OCI-LY3 (cell line): ENCODE data around the gene PLAAT2.

Experiments
- H2AFZ ChIP-seq: fragments of 200-600, 300-600 bp; shearing (Covaris generic); 2 replicates; pipeline ENCODE4 v1.6.0; 2014; ENCODE audit warnings: antibody characterized with exemption, low read depth, low read length
- H3K27ac ChIP-seq: fragments of 200-600, 300-600 bp; sonication (generic); 2 replicates; pipeline ENCODE4 v1.5.1; 2014; ENCODE audit warnings: mild to moderate bottlenecking, low read length, moderate library complexity, mixed read lengths
- H3K27me3 ChIP-seq: fragments of 200-600, 300-600 bp; sonication (generic); 2 replicates; pipeline ENCODE4 v1.6.1; 2014; ENCODE audit warnings: low read depth, low read length, mixed read lengths
- H3K36me3 ChIP-seq: fragments of 200-600, 300-600 bp; sonication (generic); replicated peaks from 2 replicates; pipeline ENCODE3; 2014; ENCODE audit warnings: low read depth, low read length, mixed read lengths
- H3K4me1 ChIP-seq: fragments of 300-600, 200-600 bp; sonication (generic); 2 replicates; pipeline ENCODE4 v1.6.1; 2014; ENCODE audit warnings: low read length, mixed read lengths
- H3K4me2 ChIP-seq: fragments of 200-600, 300-600 bp; sonication (generic); 2 replicates; pipeline ENCODE4 v1.6.1; 2014; ENCODE audit warnings: low read length, mixed read lengths
- H3K4me3 ChIP-seq: fragments of 300-600, 200-600 bp; sonication (generic); 2 replicates; pipeline ENCODE4 v1.5.1; 2014; ENCODE audit warnings: antibody characterized with exemption, mild to moderate bottlenecking, low read length, moderate library complexity
- H3K79me2 ChIP-seq: fragments of 300-600, 200-600 bp; shearing (Covaris generic); 2 replicates; pipeline ENCODE4 v1.6.1; 2014; ENCODE audit warnings: mild to moderate bottlenecking, low read length, mixed read lengths
- H3K9ac ChIP-seq: fragments of 300-600, 200-600 bp; shearing (Covaris generic); 2 replicates; pipeline ENCODE4 v1.6.0; 2014; ENCODE audit warnings: mild to moderate bottlenecking, low read length, moderate library complexity
- H3K9me3 ChIP-seq: fragments of 200-600, 300-600 bp; shearing (Covaris generic); 2 replicates; pipeline ENCODE4 v1.6.1; 2014; ENCODE audit warnings: low read length, mixed read lengths; ENCODE audit not compliant: insufficient read depth
- H4K20me1 ChIP-seq: fragments of 200-600, 300-600 bp; sonication (generic); 2 replicates; pipeline ENCODE4 v1.6.1; 2016; ENCODE audit warnings: low read length, mixed read lengths; ENCODE audit not compliant: insufficient read depth
- EZH2phosphoT487 ChIP-seq: fragments of 200-600 bp; shearing (Covaris generic); IDR thresholded peaks from 2 replicates; pipeline ENCODE4 v1.6.1; 2018; ENCODE audit warnings: antibody characterized with exemption, mixed run types, low read depth
- TF ChIP-seq, protein P1 (sequence below): fragments of 200-600, 300-600 bp; sonication (generic); IDR thresholded peaks from 2 replicates; pipeline ENCODE4 v1.5.1; 2014; ENCODE audit warnings: antibody characterized with exemption, low read length, low read depth

The PLAAT2 gene

DNA sequence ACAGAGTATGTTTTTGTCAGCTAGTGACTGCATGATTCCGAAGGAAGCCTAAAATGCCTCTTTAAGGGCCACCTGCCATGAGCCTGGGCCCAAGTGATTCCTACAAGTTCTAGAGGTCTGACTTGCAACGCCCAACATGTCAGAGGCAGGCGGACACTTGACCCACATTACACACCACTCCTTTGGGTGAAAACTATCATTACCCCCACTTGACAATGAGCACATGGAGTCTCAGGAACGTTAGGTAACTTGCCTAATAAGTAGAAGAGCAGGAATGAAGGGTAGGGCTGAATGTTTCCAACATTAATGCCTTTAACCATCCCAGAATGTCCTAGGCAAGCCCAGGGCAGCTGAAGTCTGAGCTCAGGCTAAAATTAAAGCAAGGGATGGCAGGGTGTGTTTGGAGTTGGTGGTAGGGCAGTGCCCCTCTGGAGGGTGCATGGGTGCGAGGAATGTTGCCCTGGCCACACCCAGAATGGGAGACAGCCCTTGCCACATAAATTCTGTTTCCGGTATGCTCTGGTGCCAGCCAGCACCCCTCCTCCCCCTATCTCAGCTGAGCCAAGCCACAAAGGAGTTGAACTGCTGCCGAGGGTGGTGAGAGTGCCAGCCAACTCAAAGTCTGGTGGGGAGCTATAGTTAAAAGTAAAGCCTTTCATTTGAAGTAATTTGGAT lies 2.5 kb downstream of the PLAAT2 start:
- Histone ChIP-seq H3K27ac (no peak overlapping the region), H3K79me2 (no peaks in the 10 kb centered on the region), H3K4me1 (peaks cover 15% of the 10 kb centered on the region), H3K36me3 (no peaks in the 10 kb centered on the region), H3K9ac (no peak overlapping the region), H3K9me3 (no peaks in the 10 kb centered on the region), H2AFZ (no peak overlapping the region), H4K20me1 (no peaks in the 10 kb centered on the region), H3K4me3 (no peak overlapping the region), H3K27me3 (peaks cover 46% of the 10 kb centered on the region), H3K4me2 (no peak overlapping the region)
- TF ChIP-seq, protein P1, sequence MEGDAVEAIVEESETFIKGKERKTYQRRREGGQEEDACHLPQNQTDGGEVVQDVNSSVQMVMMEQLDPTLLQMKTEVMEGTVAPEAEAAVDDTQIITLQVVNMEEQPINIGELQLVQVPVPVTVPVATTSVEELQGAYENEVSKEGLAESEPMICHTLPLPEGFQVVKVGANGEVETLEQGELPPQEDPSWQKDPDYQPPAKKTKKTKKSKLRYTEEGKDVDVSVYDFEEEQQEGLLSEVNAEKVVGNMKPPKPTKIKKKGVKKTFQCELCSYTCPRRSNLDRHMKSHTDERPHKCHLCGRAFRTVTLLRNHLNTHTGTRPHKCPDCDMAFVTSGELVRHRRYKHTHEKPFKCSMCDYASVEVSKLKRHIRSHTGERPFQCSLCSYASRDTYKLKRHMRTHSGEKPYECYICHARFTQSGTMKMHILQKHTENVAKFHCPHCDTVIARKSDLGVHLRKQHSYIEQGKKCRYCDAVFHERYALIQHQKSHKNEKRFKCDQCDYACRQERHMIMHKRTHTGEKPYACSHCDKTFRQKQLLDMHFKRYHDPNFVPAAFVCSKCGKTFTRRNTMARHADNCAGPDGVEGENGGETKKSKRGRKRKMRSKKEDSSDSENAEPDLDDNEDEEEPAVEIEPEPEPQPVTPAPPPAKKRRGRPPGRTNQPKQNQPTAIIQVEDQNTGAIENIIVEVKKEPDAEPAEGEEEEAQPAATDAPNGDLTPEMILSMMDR, result no peak
- TF ChIP-seq EZH2phosphoT487, result no peak

GRCh38 chr11:63558459-63559157 lies 4.6 kb downstream of the PLAAT2 start:
- TF ChIP-seq, protein P1, result no peak
- TF ChIP-seq EZH2phosphoT487, result no peak
- Histone ChIP-seq H3K4me1 (peaks cover 8% of the 10 kb centered on the region), H3K9me3 (no peaks in the 10 kb centered on the region), H3K27me3 (peaks cover 56% of the 10 kb centered on the region), H3K79me2 (no peaks in the 10 kb centered on the region), H3K9ac (no peak overlapping the region), H4K20me1 (no peaks in the 10 kb centered on the region), H3K27ac (no peak overlapping the region), H2AFZ (no peak overlapping the region), H3K4me3 (no peak overlapping the region), H3K4me2 (no peak overlapping the region), H3K36me3 (no peaks in the 10 kb centered on the region)

DNA sequence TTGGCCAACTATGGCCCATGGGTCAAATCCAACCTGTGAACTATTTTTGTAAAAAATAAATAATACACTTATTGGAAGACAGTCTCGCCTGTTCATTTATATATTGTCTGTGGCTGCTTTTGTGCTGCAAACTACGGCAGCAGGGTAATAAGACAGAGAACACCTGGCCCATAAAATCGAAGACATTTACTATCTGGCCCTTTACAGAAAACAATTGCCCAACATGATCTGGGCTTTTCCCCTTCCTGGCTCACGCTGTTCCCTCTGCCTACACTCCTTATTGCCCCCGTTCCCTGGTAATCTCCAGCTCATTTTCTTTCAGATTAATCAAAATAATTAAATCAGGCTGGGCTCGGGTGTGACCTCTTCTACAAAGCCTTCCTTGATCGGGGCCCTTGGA lies 5.6 kb downstream of the PLAAT2 start:
- H3K9ac ChIP-seq, result no peak overlapping the region
- no peaks in the 10 kb centered on the region for H3K9me3 ChIP-seq
- H3K79me2 ChIP-seq, result no peaks in the 10 kb centered on the region
- no peak overlapping the region for H2AFZ ChIP-seq
- H3K36me3 ChIP-seq, result no peaks in the 10 kb centered on the region
- no peak overlapping the region for H3K27ac ChIP-seq
- H3K4me3 ChIP-seq, result no peak overlapping the region
- H3K27me3 ChIP-seq, result peaks cover 48% of the 10 kb centered on the region
- no peaks in the 10 kb centered on the region for H4K20me1 ChIP-seq
- no peak overlapping the region for H3K4me2 ChIP-seq
- TF ChIP-seq, protein P1, result no peak
- TF ChIP-seq EZH2phosphoT487, result no peak
- peaks cover 14% of the 10 kb centered on the region for H3K4me1 ChIP-seq

GRCh38 chr11:63556404-63557013 lies 6.7 kb downstream of the PLAAT2 start:
- Histone ChIP-seq H3K9ac (no peak overlapping the region), H3K4me1 (peaks cover 14% of the 10 kb centered on the region), H3K4me2 (no peak overlapping the region), H3K9me3 (no peaks in the 10 kb centered on the region), H3K4me3 (no peak overlapping the region), H3K27ac (no peak overlapping the region), H4K20me1 (no peaks in the 10 kb centered on the region), H3K36me3 (no peaks in the 10 kb centered on the region), H2AFZ (no peak overlapping the region), H3K27me3 (peaks cover 40% of the 10 kb centered on the region), H3K79me2 (no peaks in the 10 kb centered on the region)
- TF ChIP-seq EZH2phosphoT487, result no peak
- TF ChIP-seq, protein P1, result no peak
